ENCODE data around the gene GLIPR2.
"Not testable (repeated sequence)": the region's sequence is repeated elsewhere in the genome, so short reads cannot be mapped to it uniquely, and the experiment has no call there.

- TF ChIP-seq CTCF, POLR2A (IDR thresholded peaks at IDR 0.05): not testable (repeated sequence)
These were observed 38.7 kb downstream of the GLIPR2 start for GRCh38 chr9:36175209-36175608.
